Activated CD8-positive, alpha-beta memory T cell treated with anti-CD3 and anti-CD28 coated beads, Interleukin-2, amount 50 U/mL, for 48 hours (primary cell): Measurements from ENCODE around the gene POU2AF1.

Experiments used
- DNase-seq: peaks from one replicate; pipeline ENCODE4 v3.0.0-alpha.2; 2020

Gene POU2AF1

DNA sequence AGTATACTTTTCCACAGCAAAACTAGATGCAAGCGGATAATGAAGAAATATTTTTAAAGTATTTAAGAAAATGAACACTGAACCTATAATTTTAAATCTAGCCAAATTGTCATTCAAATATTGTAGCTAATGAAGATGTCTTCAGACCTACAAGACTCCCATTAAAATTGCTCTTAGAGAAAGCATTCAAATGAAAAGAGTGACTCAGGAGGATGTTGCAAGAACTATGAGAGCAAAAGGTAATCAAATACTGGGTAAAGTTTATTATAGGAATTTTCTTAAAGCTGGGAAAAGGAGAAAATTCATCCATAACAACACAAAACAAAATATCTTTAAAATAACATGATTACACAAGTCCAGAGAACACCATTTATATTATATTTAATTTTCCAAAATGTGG, 5.4 kb upstream of the POU2AF1 start:
- no peak for DNase-seq

DNA sequence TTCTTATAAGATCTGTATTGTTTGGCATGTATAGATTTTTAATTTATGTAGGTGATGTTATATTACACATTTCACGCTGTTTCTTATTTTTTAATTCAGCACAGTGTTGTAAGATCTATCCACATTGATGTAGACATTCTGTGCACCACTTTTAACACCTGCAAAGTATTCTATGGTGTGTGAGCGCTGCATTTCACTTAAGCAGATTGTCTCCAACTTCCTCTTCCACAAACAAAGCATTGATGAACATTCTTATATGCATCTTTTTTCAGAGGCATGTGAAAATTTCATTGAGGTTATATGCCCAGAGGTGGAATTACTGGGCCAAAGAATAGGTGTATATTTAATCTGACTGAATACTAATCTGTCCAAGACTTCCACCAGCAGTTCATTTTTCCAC, 3.4 kb upstream of the POU2AF1 start:
- DNase-seq = no peak

DNA sequence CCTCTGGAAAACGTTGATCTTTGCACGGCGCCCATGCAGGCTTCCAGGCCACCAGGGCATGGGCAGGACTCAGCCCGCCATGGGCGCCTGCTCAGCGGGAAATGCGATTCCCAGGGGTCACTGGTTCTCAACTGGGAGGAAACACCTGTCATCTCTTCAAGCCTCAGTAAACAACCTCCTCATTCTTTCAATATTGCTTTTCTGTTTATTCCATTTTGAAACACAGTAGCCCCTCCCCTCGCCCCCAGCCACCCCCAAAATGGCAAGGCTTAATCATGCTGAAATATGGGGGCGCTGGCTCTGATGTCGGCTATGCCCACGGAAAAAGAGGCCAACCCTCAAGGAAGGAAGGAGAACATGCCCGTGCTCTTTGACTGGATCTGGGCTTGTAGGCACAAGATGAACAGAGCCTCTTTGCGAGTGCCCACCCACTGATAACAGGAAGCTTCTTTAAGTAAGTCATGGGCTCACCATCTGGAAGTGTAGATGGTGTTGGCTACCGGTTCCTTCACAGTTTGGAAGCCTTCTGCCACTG, 594 bp upstream of the POU2AF1 start:
- no peak for DNase-seq

DNA sequence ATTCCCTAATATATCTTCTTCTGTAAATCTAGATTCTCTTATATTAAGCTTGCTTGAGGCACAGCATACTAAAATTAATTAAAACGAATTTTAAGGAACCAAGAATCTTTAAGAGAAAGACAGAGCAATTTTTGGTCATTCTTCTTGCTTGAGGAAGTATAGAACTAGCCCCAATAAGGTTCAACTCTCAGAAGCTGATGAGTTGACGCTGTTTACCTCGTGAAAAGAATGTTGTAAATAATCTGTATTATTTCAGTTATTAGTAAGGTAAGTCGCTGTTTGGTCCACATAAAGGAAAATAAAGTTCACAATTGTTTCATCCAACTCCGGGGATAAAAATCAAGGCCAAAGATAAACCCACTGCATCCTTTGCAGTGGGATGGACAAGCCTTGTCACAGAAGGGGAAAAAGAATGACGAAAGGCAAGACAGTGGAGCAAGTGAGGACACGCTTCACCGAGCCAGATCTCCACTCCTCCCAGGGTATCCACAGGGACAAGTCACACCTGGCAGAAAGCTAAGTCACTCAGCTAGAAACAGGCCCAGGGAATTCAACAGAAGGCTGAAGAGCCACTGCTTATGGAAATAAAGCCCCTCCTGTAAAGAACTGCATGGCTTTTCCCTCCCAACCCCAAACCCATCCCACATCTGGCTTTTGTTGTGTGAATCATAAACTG, 752 bp downstream of the POU2AF1 start:
- no peak for DNase-seq

DNA sequence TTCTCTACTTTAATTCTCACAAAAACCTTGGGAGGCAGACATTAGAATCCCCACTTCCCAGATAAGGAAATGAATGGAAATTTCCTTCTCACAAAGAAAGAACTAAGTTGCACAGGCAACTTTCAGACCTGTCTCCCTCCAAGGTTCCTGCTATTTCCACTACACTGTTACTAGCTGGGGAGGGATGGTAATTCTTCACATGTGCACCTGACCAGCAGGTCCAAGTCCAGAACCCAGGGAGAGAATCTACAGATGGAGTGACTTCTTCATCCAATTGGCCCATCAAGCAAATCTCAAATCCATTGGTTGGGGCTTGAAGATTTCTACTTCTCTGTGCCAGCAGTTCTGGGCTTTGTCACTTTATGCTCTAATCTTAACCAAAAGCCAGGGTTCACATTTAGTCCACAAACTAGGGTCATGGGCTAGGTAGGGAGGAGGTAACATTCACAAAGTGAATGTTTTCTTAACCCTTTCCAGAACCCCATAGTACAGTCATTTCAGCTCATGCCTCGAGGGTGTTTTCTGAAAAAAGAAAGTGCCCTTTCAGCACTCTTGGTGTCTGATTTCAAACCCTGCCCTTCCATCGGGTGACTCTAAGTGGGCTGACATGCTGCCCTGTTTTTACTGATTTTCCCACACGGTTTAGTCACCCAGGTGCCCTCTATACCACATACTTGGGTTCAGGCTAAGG, 2.7 kb downstream of the POU2AF1 start:
- no peak for DNase-seq

DNA sequence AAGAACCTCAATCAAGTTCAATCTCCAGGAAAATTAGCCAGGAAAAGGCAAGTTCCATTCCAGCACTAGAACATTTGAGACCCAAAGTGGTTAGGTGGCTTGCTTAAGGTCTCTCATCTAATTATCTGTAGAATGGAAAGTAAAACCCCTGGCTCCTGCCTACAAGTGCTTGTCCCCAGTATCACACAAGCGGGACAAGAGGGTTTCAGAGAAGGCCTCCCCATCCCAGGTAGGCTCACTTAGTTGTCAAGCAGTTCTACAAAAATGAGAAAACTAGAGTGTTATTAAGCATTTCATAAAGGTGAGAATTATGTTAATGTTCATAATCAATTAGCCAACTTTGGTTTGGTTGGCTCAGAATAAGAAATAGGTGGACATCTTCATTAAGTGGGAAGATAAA, 5.5 kb downstream of the POU2AF1 start:
- DNase-seq = no peak

DNA sequence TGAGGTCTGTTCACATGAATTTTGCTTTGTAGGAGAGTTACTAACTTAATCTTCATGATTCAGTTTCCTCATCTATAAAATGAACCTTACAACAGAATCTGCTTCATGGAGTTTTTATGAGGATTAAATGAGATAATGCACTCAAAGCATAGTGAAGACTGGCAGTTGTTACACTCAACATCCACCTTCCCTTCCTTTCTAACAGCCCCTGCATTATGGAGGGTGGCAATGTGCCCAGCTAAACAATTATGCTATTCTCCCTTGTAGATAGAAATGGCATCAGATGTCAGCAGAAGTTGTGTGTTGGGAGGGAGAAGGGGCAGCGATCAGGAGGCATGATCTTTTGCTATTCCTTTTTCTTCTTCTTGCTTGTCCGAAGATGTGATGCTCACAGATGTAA, 6.5 kb downstream of the POU2AF1 start:
- no peak for DNase-seq

DNA sequence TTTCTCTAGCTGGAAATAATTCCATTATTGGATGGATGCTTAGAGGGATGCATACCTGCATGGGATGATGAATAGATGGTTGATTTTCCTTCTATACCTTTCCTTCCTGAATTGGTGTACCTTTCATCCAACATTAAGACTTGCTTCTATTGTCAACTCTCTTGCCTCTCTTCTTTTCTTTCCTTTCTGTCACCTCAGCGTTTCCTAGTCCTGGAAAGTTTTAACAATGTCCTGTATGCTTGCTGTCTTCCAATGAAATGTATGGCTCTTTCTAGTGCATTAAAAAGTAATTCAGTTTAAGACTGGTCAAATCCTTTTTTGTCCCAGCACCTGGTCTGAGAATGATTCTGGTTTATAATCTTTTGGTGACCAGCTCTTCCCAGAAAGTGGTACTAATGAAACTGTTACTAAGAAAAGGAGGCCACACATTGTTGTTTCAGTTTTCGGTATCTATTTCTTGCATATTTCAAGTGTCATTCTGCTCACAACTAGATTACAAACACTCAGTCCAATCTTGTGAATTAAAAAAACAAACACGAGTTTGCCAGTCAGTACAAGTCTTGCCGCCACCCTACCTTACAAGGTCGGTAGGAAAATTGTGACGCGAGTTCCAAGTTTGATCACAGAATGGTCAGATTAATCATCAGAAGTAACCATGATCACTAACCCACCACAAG, 8.0 kb downstream of the POU2AF1 start:
- DNase-seq = no peak

DNA sequence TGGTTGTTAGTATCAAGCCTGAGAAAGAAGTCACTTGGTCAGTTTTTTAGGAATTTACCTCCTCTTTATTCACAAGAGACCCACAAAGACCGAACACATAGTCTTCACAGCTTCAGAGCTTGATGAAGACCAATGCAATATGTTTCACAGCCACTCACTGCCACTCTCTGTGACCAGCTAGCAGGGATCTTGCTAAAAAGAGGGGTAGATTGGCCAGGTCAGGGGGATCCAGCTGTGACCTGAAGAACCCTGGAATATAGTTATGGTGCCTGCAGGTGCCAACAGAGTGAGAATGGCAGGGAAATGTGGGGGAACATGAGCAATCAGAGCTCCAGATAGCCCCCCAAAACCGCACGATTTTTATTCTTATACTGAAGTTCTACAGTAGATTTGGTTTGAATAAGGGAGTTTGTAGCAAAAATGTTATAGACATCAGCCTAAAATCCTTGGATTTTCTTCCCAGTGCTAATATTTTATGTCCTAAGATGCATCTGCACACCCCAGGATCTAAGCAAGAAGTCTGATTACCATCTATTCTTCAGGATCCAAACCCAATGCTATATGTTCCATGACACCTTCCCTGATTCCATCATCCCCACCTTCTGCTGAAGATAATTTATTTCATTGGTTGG, 8.7 kb downstream of the POU2AF1 start:
- DNase-seq = no peak

DNA sequence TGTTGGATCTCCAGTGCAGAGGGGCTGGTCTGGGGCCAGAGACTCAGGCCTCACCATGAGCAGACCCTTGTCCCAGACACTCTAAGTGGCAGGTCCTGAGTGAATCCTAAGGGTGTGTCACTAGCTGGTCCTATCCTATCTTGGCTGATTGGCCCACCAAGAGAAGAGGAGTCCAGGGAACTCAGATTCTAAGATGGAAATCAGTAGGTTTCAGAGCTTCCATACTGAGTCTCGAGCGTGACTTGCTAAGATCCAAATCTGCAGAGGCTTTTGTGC, 10.9 kb downstream of the POU2AF1 start:
- no peak for DNase-seq

DNA sequence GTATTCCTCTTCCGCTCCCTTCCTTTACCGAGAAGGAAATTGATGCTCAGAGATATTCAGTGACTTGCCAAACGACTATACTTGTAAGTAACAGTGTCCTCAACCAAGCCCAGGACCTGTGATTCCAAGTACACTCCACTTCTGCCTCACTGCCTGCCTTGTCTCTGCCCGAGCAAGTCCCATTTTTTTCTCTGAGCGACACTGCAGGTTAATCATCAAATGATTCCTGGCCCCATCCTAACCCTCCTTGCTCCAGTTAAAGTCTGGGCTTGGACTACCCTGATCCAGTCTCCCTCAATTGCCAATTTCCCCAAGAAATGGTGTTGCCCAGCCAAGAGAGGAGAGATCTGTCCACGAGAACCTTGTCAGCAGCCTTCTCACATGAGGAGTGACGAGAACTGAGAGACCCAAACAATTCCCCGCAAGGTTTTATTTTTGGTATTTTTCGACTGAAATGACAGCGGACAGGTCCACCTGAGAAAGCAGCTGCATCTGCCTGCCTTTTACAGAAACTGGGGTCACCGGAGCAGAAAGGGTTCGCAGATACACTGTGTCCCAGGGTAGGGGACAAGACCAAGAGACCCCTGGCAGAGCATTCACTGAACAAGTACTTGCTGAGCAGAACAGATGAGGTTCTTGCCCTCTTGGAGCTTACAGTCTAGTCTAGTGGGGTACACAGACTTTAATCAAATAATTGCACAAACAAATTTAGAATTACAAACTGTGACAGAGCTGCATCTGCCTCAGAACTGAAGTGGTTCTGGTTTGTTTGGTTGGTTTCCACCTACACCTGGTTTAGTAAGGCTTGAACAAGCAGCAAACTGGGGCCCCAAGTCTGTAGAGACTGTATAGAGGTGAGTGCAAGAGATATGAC, 11.4 kb downstream of the POU2AF1 start:
- DNase-seq = no peak

DNA sequence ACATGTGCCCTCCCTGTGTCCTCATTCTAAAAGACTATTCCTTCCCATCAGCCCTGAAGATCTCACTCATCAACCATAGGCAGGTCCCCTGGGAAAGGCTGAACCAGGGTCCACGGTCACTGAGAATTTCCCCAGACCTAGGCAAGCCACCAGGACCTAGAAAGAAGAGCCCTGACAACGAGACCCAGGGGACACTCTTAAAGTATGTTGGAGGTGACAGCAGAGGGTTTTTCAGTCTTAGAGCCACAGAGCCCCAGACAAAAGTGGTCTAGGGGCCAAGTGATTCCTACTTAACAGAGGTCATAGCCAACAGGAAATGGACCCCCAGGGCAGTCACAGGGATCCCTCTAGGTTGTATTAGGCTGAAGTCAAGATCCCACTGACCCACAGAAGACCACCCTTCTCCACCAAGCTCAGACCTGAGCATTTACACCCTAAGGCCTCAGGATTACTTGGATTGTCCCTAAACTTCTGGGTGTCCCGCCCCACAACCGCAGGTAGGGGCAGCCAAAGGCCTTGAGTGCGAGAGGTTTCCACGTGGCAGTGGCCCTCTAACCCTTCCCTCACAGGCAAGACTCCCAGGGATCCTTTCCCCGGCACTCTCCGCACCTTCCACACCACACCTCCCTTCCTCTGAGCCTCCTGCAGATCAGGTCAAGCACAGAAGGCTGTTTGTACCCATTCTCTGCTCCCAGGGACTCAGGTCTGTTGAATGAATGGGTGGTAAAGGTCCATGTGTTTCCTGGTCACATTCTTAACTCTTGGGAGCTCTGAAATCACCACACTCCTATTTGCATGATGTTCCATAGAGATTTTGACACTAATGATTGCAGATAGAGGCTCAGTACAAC, 12.3 kb downstream of the POU2AF1 start:
- DNase-seq = no peak

DNA sequence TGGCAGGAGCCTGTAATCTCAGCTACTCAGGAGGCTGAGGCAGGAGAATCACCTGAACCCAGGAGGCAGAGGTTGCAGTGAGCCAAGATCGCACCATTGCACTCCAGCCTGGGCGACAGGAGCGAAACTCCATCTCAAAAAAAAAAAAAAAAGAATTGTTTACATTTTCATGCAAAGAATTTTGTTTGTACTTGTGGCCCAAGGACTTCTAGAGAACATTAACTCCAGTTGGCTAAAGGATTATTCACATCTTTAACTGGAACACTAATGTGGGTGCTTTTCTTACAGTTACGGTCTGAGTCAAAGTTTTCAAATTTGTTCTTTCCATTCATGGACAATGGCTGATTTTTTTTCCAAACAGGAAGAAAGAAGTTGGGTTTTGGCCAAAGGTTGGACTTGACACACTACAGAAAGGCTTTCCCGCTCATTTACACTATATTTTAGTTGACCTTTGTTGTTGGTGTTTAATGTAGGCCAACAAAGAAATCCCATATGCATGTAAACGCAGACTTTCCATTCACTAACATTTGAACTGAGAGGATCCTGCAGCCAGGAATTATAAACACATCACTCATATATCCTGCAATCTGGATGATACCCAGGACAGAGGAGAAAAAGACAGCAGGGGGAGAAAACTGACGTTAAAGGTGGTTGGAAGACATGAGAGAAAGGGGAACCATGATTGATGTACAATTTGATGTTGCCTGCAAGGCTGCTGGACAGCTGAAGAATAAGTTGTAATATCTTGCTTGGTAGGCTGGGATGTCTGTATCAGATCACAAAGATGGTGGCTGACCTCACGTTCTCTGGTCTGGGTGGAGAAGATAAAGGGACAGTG, 13.1 kb downstream of the POU2AF1 start:
- DNase-seq = no peak

DNA sequence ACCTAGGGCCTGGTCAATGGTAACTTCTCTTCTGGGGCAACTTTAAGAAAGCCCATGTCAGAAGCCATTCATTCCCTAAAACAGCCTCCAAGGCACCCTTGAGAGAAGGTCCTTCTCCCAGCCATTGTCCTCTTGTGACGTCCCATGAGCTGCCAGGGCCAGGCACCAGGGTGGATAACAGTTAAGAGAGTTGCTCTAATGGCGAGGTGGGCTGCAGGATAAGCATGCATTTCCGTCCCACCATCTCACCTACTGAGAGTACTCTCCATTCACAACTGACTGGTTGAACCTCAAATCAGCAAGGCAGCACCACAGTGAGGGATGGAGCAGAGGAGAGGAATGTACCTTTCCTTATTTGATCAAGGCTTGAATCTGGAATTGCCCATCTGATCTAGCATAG, 14.6 kb downstream of the POU2AF1 start:
- DNase-seq = no peak

DNA sequence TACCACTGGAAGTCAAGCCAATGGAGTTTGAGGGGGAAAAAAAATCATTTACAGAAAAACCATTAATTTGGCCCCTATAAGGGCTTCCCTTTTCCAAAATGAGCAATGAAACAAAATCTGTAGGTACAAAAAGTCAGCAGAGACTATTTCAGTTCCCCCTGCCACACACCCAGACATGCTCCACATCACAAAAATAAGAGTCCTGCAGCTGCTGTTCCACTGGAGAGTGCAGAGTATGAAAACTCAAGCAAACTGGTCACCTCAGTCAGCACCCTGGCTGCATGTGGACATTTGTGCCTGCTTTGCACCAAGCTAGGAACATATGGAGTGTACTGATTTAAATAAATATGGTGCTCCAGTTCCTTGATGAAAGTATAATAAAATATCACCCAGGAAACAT, 15.1 kb downstream of the POU2AF1 start:
- DNase-seq = no peak

DNA sequence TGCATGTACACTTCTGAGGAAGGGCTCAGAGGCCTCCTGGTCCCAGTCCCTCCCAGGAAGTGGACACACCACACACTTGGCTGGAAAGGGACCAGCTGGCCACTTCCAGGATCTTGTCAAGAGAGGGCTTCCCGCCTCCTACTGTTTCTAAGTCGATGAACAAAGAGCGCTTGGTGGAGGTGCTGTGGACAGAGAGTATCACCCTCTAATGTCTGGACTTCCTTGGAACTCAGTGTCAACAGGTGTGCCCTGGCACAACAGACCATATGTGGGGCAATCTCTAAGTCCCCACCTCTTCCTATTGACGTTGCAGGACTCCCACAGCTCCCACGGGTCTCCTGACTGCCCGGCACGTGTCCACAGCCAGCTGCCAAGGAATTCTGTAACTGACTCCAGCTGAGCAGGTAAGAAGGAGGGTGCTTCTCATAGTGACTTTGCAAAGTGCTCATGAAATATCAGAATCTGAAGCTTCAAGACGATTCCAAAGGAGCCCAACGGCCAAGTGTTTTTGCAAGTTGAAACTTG, 16.1 kb downstream of the POU2AF1 start:
- DNase-seq = no peak

DNA sequence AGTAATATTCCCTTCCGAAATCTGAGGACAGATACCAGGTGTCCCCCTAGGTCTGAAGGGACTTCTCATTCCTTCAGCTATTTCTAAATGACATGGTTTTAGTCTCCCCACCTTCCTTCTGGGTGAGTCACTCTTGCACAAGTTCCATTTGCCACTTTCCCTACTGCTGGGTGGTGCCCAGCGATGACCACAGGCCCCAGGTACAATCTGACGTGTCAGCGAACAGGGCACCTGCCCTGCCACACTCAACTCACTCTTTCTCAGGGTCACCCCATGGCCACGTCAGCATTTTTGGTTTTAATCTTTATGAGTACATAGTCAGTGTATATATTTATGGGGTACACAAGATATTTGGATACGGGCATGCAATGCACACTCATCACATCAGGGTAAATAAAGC, 17.2 kb downstream of the POU2AF1 start:
- DNase-seq = no peak

DNA sequence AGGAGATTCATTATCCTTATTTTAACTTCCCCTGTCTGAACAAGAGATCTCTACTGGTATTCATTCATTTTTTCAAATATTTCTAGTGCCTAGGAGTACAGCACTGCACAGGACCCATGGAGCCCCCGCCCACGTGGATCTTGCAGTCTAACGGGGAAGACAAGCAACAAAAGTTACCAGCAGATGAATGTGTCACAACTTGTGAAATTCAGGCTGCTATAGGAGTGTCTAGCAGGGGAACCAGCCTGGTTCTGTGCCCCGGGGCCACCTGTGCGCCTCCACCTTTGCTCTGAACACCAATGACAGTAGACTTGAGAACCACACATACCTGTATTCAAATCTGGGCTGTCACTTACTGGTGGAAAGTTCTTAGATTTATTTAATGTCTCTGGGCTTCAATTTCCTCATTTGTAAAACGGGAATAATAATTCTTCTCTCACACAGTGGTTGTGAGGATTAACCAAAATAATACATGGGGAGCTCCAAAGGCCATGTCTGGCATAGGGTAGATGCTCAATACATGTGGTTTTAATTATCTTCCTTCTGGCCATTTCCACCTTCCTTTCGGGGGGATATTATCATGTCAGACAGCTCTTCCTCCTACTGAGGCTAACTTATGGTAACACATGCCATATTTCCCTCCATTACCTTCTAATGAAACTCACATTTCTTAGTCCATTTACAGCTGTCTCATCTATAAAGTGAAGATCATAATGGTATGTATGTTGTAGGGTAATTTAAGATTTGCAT, 17.8 kb downstream of the POU2AF1 start:
- DNase-seq = no peak

DNA sequence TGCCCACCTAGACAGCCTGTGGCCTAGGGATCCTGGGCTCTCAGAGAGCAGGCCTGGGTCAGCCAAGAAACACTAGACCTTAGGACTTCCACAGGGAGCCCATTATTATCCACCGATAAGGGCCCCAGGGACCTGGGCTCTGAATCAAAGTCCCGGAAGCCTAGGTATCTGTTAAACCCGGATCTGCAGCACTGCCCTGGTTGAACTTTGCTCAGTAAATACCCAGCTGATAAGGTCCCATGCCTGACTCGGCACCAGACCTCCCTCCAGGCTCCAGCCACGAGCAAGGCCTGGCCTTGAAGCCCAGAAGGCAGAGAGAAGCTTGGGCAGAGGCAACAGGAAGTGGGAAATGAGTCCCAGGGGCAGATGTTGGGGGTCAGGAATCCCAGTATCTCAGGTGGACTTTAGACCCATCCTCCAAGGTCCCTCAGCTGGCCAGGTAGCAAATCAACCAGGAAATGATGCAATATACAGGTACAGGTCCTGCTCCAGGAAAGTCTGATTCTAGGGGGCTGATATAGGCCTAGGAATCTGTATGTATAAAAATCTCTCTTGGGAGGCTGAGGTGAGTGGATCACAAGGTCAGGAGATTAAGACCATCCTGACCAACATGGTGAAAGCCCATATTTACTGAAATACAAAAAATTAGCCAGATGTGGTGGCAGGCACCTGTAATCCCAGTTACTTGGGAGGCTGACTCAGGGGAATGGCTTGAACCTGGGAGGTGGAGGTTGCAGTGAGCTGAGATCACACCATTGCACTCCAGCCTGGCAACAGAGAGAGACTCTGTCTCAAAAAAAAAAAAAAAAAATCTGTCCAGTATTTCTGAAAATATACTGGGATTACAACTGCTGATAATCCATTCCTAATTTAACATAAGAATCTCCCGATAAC, 18.7 kb downstream of the POU2AF1 start:
- DNase-seq = no peak
